Spleen (tissue), 11 donors: ENCODE data around the gene PLCD4. TPM values are rescaled to one million over a fixed set of nuclear protein-coding genes. Genes with fewer than 3 reads are reported as not detected.

Experiments used
- DNase-seq: peaks from one replicate; pipeline ENCODE4 v3.0.0-alpha.2; 2020
- H3K27ac ChIP-seq, 8 donors: fragments of 200-600 bp; sonication (generic) in 7 of 8; 1 replicate in 4 of 8; 2 replicates in 4 of 8; pipeline versions ENCODE4 v1.5.0 to v1.8.0; 2016 to 2021; ENCODE audit warnings: inconsistent platforms in 4 of 8, mild to moderate bottlenecking in 4 of 8, moderate library complexity in 1 of 8
- H3K27me3 ChIP-seq, 7 donors: fragments of 200-600 bp; sonication (generic) in 6 of 7; replicated peaks in 1 of 7; 1 replicate in 4 of 7; 2 replicates in 3 of 7; pipeline versions ENCODE4 v1.5.0 to v1.8.0; 2016 to 2021; ENCODE audit warnings: inconsistent platforms in 3 of 7, mild to moderate bottlenecking in 1 of 7
- H3K36me3 ChIP-seq, 6 donors: fragments of 200-600 bp; sonication (generic) in 5 of 6; 1 replicate in 4 of 6; 2 replicates in 2 of 6; pipeline versions ENCODE4 v1.5.0 to v1.8.0; 2016 to 2021; ENCODE audit warnings: inconsistent platforms in 2 of 6
- H3K4me1 ChIP-seq, 6 donors: fragments of 200-600 bp; sonication (generic) in 5 of 6; 1 replicate in 3 of 6; 2 replicates in 3 of 6; pipeline versions ENCODE4 v1.5.0 to v1.8.0; 2016 to 2021; ENCODE audit warnings: inconsistent platforms in 3 of 6
- H3K4me3 ChIP-seq, 8 donors: fragments of 200-600 bp; sonication (generic) in 7 of 8; 1 replicate in 4 of 8; 2 replicates in 4 of 8; pipeline versions ENCODE4 v1.5.0 to v1.8.0; 2016 to 2021; ENCODE audit warnings: inconsistent platforms in 4 of 8, mild to moderate bottlenecking in 4 of 8, moderate library complexity in 2 of 8
- H3K9me3 ChIP-seq, 8 donors: fragments of 200-600 bp; sonication (generic) in 7 of 8; 1 replicate in 4 of 8; 2 replicates in 4 of 8; pipeline versions ENCODE4 v1.5.0 to v1.8.0; 2016 to 2021; ENCODE audit warnings: inconsistent platforms in 4 of 8
- POLR2A ChIP-seq, 3 donors: fragments of 450-650 bp; IDR thresholded peaks; one replicate each; pipeline ENCODE4 v1.5.1; 2017; ENCODE audit warnings: antibody characterized with exemption in 3 of 3, mild to moderate bottlenecking in 1 of 3
- POLR2AphosphoS5 ChIP-seq, 3 donors: sonication (generic); formaldehyde crosslinking; IDR thresholded peaks; one replicate each; pipeline ENCODE4 v1.5.1; 2017; ENCODE audit warnings: antibody characterized with exemption in 3 of 3
- WGBS, 5 donors: extraction: QIAGEN DNeasy Blood & Tissue Kit in 3 of 5; methylation state at CpG; one replicate each; pipeline versions ENCODE4 v1.1.5 to v1.1.7; 2013 to 2018; 5-methylcytosine and 5-hydroxymethylcytosine counted together
- intact Hi-C: fragments of 100-400 bp; cut with DNase I; formaldehyde crosslinking; loops from one replicate; pipeline ENCODE4 v1.15.0; 2023; ENCODE audit warnings: low total_unique reads
- polyA plus RNA-seq, 3 donors: library from polyadenylated mRNA; stranded (reverse); fragments of 200-250 nt; gene quantifications; one replicate each; pipeline ENCODE4 v1.2.1, GENCODE V29; 2013
- total RNA-seq, 7 donors: library from RNA; depleted of rRNA in 3 of 7; stranded (reverse); fragments of >200 nt in 3 of 7; fragmentation: NEBNext Ultra II Directional in 4 of 7; extraction: Animal tissue kit (Norgen Biotek cat#: 25700) in 4 of 7; gene quantifications; one replicate each; pipeline versions ENCODE4 v1.1.0 to v1.2.1, GENCODE V29; 2016 to 2021
- TF ChIP-seq, protein P1 (sequence below), 11 experiments: fragments of 200-600 bp in 7 of 11; fragments of 450-650 bp in 4 of 11; sonication (generic) in 4 of 11; IDR thresholded peaks in 8 of 11; conservative IDR thresholded peaks in 3 of 11; 1 replicate in 7 of 11; 2 replicates in 4 of 11; pipeline versions ENCODE4 v1.4.0 to v1.8.0; 2016 to 2021; ENCODE audit warnings: antibody characterized with exemption in 11 of 11, inconsistent platforms in 4 of 11, mild to moderate bottlenecking in 1 of 11
- donor health status: healthy with polysubstance abuse.
- donor health status: DM: no; HTN: no; CAD: no; lungs with moderate emphysema.
- donor health status: DM: no; HTN: no; CAD: no.
- donor health status: Bipolar disorder and iron deficiency.
- donor health status: healthy.
- donor health status: DM: no; HTN: no; CAD: no.
- donor health status: DM: yes; HTN: yes; CAD: no.

PLCD4 gene
- total and polyA plus RNA-seq, 10 donors = 0.13 to 0.92 (median 0.55) TPM

GRCh38 chr2:218621007-218621406, 13.3 kb downstream of the PLCD4 start:
- H3K27me3 ChIP-seq = no peaks in the 10 kb centered on the region
- H3K36me3 ChIP-seq = no peaks in the 10 kb centered on the region
- no peak overlapping the region for H3K27ac ChIP-seq
- H3K4me1 ChIP-seq = peaks cover 0 to 10% (median 4%) of the 10 kb centered on the region in 6 donors
- 76 to 82% (median 78%) methylated on average over 7 of the region's 7 CpGs for WGBS, 5 donors
- TF ChIP-seq POLR2A (IDR thresholded peaks at IDR 0.05) (no peak), POLR2AphosphoS5 (IDR thresholded peaks at IDR 0.05) (no peak)
- TF ChIP-seq, protein P1, sequence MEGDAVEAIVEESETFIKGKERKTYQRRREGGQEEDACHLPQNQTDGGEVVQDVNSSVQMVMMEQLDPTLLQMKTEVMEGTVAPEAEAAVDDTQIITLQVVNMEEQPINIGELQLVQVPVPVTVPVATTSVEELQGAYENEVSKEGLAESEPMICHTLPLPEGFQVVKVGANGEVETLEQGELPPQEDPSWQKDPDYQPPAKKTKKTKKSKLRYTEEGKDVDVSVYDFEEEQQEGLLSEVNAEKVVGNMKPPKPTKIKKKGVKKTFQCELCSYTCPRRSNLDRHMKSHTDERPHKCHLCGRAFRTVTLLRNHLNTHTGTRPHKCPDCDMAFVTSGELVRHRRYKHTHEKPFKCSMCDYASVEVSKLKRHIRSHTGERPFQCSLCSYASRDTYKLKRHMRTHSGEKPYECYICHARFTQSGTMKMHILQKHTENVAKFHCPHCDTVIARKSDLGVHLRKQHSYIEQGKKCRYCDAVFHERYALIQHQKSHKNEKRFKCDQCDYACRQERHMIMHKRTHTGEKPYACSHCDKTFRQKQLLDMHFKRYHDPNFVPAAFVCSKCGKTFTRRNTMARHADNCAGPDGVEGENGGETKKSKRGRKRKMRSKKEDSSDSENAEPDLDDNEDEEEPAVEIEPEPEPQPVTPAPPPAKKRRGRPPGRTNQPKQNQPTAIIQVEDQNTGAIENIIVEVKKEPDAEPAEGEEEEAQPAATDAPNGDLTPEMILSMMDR (IDR thresholded peaks at IDR 0.05 in 8 of 11, conservative IDR thresholded peaks at IDR 0.05 in 3 of 11) = no peak
- no peaks in the 10 kb centered on the region for H3K9me3 ChIP-seq
- H3K4me3 ChIP-seq = no peak overlapping the region
- no peak for DNase-seq
- intact Hi-C loops = no loop called here

DNA sequence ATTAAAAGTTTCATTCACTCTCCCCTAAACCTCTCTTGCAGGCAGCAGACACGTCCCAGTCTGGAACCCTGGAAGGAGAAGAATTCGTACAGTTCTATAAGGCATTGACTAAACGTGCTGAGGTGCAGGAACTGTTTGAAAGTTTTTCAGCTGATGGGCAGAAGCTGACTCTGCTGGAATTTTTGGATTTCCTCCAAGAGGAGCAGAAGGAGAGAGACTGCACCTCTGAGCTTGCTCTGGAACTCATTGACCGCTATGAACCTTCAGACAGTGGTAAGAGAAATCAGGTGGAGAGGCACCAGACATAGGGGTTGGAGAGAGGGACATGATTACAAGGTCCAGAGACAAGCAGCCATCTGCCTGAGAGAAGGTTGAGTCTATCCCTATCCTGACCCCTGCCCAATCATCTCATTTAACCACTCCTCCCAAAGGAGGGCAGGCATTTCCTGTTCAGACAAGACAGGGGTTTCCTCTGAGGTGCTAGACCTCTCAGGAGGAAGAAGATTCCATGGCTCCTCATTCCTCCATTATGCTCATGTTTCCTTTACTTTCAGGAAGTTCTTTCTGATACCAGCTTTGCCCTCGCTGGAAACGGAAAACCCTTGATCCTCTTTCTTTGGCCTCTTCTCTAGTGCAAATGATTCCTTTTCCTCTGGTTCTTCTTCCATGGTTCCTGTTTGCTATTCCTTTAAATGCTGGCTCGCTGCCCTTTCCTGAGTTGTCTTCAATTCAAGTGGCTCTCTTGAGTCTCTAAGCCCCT, 15.1 kb downstream of the PLCD4 start:
- Histone ChIP-seq H3K36me3 (no peaks in the 10 kb centered on the region), H3K9me3 (no peaks in the 10 kb centered on the region), H3K27me3 (no peaks in the 10 kb centered on the region), H3K4me3 (no peak overlapping the region), H3K4me1 (peaks cover 0 to 10% (median 4%) of the 10 kb centered on the region in 6 donors), H3K27ac (no peak overlapping the region)
- WGBS, 5 donors = 46 to 62% (median 55%) methylated on average over 7 of the region's 7 CpGs
- intact Hi-C loops = no loop called here
- DNase-seq = no peak
- TF ChIP-seq POLR2AphosphoS5 (IDR thresholded peaks at IDR 0.05) (no peak), POLR2A (IDR thresholded peaks at IDR 0.05) (no peak)
- TF ChIP-seq, protein P1 (IDR thresholded peaks at IDR 0.05 in 8 of 11, conservative IDR thresholded peaks at IDR 0.05 in 3 of 11) = no peak

GRCh38 chr2:218623366-218623705, 15.6 kb downstream of the PLCD4 start:
- no peak for DNase-seq
- Histone ChIP-seq H3K9me3 (no peaks in the 10 kb centered on the region), H3K27ac (no peak overlapping the region), H3K4me3 (no peak overlapping the region), H3K27me3 (no peaks in the 10 kb centered on the region), H3K4me1 (peaks cover 0 to 10% (median 4%) of the 10 kb centered on the region in 6 donors), H3K36me3 (no peaks in the 10 kb centered on the region)
- WGBS, 5 donors = 20 to 37% (median 24%) methylated on average over 3 of the region's 3 CpGs
- intact Hi-C loops = no loop called here
- TF ChIP-seq POLR2AphosphoS5 (IDR thresholded peaks at IDR 0.05) = no peak
- no peak for TF ChIP-seq POLR2A (IDR thresholded peaks at IDR 0.05)
- TF ChIP-seq, protein P1 (IDR thresholded peaks at IDR 0.05 in 8 of 11, conservative IDR thresholded peaks at IDR 0.05 in 3 of 11) = no peak

DNA sequence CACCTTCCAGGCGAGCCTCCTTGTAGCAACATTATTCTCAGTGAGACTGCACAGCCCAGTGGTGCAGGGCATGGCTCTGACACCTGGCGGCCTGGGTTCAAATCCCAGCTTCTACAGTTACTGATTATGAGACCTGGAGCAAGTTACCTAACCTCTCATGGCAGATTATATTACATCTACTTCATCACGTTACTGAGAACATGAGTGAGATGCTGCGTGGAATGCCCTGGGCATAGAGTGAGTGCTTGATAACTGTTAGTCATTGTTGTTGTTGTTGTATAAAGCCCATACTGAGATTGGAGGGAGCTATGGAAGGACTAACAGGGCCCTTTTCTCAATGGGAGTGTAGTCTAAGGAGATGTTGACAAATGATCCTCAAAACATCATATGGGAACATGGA, 18.7 kb downstream of the PLCD4 start:
- WGBS, 5 donors = 83 to 92% (median 88%) methylated on average over 4 of the region's 4 CpGs
- no peaks in the 10 kb centered on the region for H3K9me3 ChIP-seq
- TF ChIP-seq, protein P1 (IDR thresholded peaks at IDR 0.05 in 8 of 11, conservative IDR thresholded peaks at IDR 0.05 in 3 of 11) = no peak
- no peak for TF ChIP-seq POLR2A (IDR thresholded peaks at IDR 0.05)
- no peak for TF ChIP-seq POLR2AphosphoS5 (IDR thresholded peaks at IDR 0.05)
- H3K4me3 ChIP-seq = no peak overlapping the region
- H3K36me3 ChIP-seq = no peaks in the 10 kb centered on the region
- H3K27ac ChIP-seq = no peak overlapping the region
- no peak for DNase-seq
- intact Hi-C loops = no loop called here
- H3K4me1 ChIP-seq = peaks cover 0 to 10% (median 4%) of the 10 kb centered on the region in 6 donors
- H3K27me3 ChIP-seq = no peaks in the 10 kb centered on the region
